Endothelial cell of umbilical vein (primary cell): Measurements from ENCODE around the gene INPP4B.

Experiments
- EZH2 ChIP-seq: IDR thresholded peaks from 2 replicates; pipeline ENCODE4 v1.6.1; 2012; ENCODE audit warnings: borderline replicate concordance, low read depth, mild to moderate bottlenecking, moderate library complexity, low read length, inconsistent platforms; ENCODE audit not compliant: severe bottlenecking
- FOS ChIP-seq: IDR thresholded peaks from 2 replicates; pipeline ENCODE4 v1.6.1; 2011; ENCODE audit warnings: mild to moderate bottlenecking, low read length, moderate library complexity, borderline replicate concordance; ENCODE audit not compliant: insufficient read depth
- GATA2 ChIP-seq: IDR thresholded peaks from 2 replicates; pipeline ENCODE4 v1.7.0; 2011; ENCODE audit warnings: low read depth, mild to moderate bottlenecking, moderate library complexity, mixed read lengths, low read length; ENCODE audit not compliant: insufficient read length, insufficient read depth
- JUN ChIP-seq: IDR thresholded peaks from 2 replicates; pipeline ENCODE4 v1.6.1; 2011; ENCODE audit warnings: borderline replicate concordance, low read depth; ENCODE audit not compliant: insufficient read length, insufficient read depth
- MYC ChIP-seq: IDR thresholded peaks from one replicate; pipeline ENCODE4 v1.6.1; 2011; ENCODE audit warnings: mild to moderate bottlenecking, low read depth, low read length
- POLR2A ChIP-seq: IDR thresholded peaks from 2 replicates; pipeline ENCODE4 v1.6.1; 2012; ENCODE audit warnings: low read depth, mild to moderate bottlenecking, control low read depth, low read length
- POLR2AphosphoS5 ChIP-seq: IDR thresholded peaks from 2 replicates; pipeline ENCODE4 v1.6.1; 2012; ENCODE audit warnings: low read depth, mild to moderate bottlenecking, control low read depth, low read length, moderate library complexity; ENCODE audit not compliant: insufficient read depth
- TF ChIP-seq, protein P1 (sequence below), 2 donors: IDR thresholded peaks; 1 replicate in 1 of 2; 2 replicates in 1 of 2; pipeline ENCODE4 v1.5.1; 2011; ENCODE audit warnings: low read length in 2 of 2, mild to moderate bottlenecking in 2 of 2, moderate library complexity in 2 of 2, control low read depth in 1 of 2, inconsistent platforms in 1 of 2, low read depth in 1 of 2; ENCODE audit not compliant: insufficient read depth in 1 of 2; ENCODE audit errors: extremely low read depth in 1 of 2
- TF ChIP-seq, protein P2 (sequence below): IDR thresholded peaks from 2 replicates; pipeline ENCODE4 v1.6.1; 2011; ENCODE audit not compliant: insufficient read depth, insufficient read length

DNA sequence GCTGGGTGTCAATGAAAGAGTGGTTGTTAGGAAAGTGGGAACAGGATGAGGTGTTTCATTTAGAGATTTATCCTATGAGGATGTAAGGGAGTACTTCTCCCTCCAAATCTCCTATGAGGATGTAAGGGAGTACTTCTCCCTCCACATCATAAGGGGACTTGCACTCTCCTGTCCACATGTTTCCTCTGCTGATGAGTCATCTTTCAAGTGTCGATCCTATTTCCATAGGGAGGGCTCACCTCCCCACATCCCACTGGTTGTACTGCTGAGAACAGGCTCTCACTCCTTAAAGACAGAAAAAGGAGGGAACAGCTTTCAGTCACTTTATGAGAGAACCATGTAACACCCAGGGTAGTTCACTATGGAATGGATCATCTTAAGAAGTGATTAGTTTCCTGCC, 65.0 kb downstream of the INPP4B start:
- no peak for TF ChIP-seq POLR2A
- TF ChIP-seq POLR2AphosphoS5: no peak
- TF ChIP-seq, protein P1, sequence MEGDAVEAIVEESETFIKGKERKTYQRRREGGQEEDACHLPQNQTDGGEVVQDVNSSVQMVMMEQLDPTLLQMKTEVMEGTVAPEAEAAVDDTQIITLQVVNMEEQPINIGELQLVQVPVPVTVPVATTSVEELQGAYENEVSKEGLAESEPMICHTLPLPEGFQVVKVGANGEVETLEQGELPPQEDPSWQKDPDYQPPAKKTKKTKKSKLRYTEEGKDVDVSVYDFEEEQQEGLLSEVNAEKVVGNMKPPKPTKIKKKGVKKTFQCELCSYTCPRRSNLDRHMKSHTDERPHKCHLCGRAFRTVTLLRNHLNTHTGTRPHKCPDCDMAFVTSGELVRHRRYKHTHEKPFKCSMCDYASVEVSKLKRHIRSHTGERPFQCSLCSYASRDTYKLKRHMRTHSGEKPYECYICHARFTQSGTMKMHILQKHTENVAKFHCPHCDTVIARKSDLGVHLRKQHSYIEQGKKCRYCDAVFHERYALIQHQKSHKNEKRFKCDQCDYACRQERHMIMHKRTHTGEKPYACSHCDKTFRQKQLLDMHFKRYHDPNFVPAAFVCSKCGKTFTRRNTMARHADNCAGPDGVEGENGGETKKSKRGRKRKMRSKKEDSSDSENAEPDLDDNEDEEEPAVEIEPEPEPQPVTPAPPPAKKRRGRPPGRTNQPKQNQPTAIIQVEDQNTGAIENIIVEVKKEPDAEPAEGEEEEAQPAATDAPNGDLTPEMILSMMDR (IDR thresholded peaks at IDR 0.05; ENCODE audit: extremely low read depth in 1 of 2, insufficient read depth in 1 of 2, low read depth in 1 of 2, low read length in 2 of 2): no peak
- TF ChIP-seq MYC: no peak
- TF ChIP-seq, protein P2, sequence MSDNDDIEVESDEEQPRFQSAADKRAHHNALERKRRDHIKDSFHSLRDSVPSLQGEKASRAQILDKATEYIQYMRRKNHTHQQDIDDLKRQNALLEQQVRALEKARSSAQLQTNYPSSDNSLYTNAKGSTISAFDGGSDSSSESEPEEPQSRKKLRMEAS: no peak
- no peak for TF ChIP-seq EZH2
- no peak for TF ChIP-seq FOS
- no peak for TF ChIP-seq JUN
- TF ChIP-seq GATA2: no peak
